GM06990 (cell line): ENCODE data around the gene MTG1.

Experiments used
- DNase-seq: peaks from one replicate; pipeline ENCODE4 v3.0.0-alpha.2; 2011; ENCODE audit not compliant: insufficient read length; ENCODE audit errors: extremely low read depth
- H3K27me3 ChIP-seq: replicated peaks from 2 replicates; pipeline ENCODE4 v1.6.0; 2011; ENCODE audit warnings: low read length; ENCODE audit not compliant: control insufficient read depth, insufficient read depth
- H3K36me3 ChIP-seq: 2 replicates; pipeline ENCODE4 v1.5.1; 2011; ENCODE audit warnings: low read length; ENCODE audit not compliant: control insufficient read depth, insufficient read depth
- H3K4me3 ChIP-seq: replicated peaks from 2 replicates; pipeline ENCODE4 v1.5.1; 2011; ENCODE audit warnings: low read depth, mild to moderate bottlenecking, control low read depth, low read length
- CTCF ChIP-seq: IDR thresholded peaks from 2 replicates; pipeline ENCODE4 v1.5.1; 2011; ENCODE audit warnings: low read length, control low read depth, mild to moderate bottlenecking, inconsistent platforms; ENCODE audit not compliant: insufficient read depth, poor library complexity, severe bottlenecking

Gene MTG1

GRCh38 chr10:133349577-133350011 lies 44.4 kb upstream of the MTG1 start:
- no peaks in the 10 kb centered on the region for H3K36me3 ChIP-seq
- no peaks in the 10 kb centered on the region; the same call in 1 of the 2 replicates for H3K27me3 ChIP-seq
- no peak for DNase-seq
- TF ChIP-seq CTCF, result no peak
- H3K4me3 ChIP-seq, result no peak overlapping the region

GRCh38 chr10:133350283-133350949 lies 43.5 kb upstream of the MTG1 start:
- no peak for TF ChIP-seq CTCF

GRCh38 chr10:133350950-133351329 lies 43.0 kb upstream of the MTG1 start:
- Histone ChIP-seq H3K4me3 (no peak overlapping the region), H3K36me3 (no peaks in the 10 kb centered on the region; the same call in 1 of the 2 replicates), H3K27me3 (no peaks in the 10 kb centered on the region; the same call in 1 of the 2 replicates)
- no peak for TF ChIP-seq CTCF
- DNase-seq, result no peak

More at GRCh38 chr10:133350283-133350949, 43.5 kb upstream of the MTG1 start:
- Histone ChIP-seq H3K36me3 (no peaks in the 10 kb centered on the region), H3K27me3 (no peaks in the 10 kb centered on the region; the same call in 1 of the 2 replicates), H3K4me3 (no peak overlapping the region)
- DNase-seq, result no peak

GRCh38 chr10:133351408-133352318 lies 42.3 kb upstream of the MTG1 start:
- Histone ChIP-seq H3K27me3 (no peaks in the 10 kb centered on the region; the same call in 1 of the 2 replicates), H3K36me3 (no peaks in the 10 kb centered on the region; the same call in 1 of the 2 replicates), H3K4me3 (no peak overlapping the region)
- TF ChIP-seq CTCF, result no peak
- DNase-seq, result no peak

- DNase-seq, result no peak
- no peak for TF ChIP-seq CTCF
- Histone ChIP-seq H3K36me3 (no peaks in the 10 kb centered on the region; the same call in 1 of the 2 replicates), H3K4me3 (no peak overlapping the region), H3K27me3 (no peaks in the 10 kb centered on the region; the same call in 1 of the 2 replicates)
These were observed 40.6 kb upstream of the MTG1 start for GRCh38 chr10:133353202-133353959.
